SW480 (cell line): Measurements from ENCODE around the gene ARHGAP21.

Experiments used
- DNase-seq: peaks from one replicate; pipeline ENCODE4 v3.0.0-alpha.2; 2016; ENCODE audit warnings: low spot score

The ARHGAP21 gene

GRCh38 chr10:24533981-24534380 is 189.7 kb downstream of the ARHGAP21 start:
- DNase-seq, result no peak
